OCI-LY3 (cell line): ENCODE data around the gene SFT2D1.

Experiments
- CTCF ChIP-seq: fragments of 200-600, 300-600 bp; sonication (generic); IDR thresholded peaks from 2 replicates; pipeline ENCODE4 v1.5.1; 2014; ENCODE audit warnings: antibody characterized with exemption, low read length, low read depth
- EZH2phosphoT487 ChIP-seq: fragments of 200-600 bp; shearing (Covaris generic); IDR thresholded peaks from 2 replicates; pipeline ENCODE4 v1.6.1; 2018; ENCODE audit warnings: antibody characterized with exemption, mixed run types, low read depth

- TF ChIP-seq CTCF = no peak
- no peak for TF ChIP-seq EZH2phosphoT487
These were observed 35.8 kb downstream of the SFT2D1 start for GRCh38 chr6:166306378-166307081.
